ENCODE data around the gene HORMAD2. TPM values are rescaled to one million over a fixed set of nuclear protein-coding genes. Genes with fewer than 3 reads are reported as not detected.

The HORMAD2 gene
- total RNA-seq, 1 donor from 2014 or later = not detected

- peak; percentile 59 for DNase-seq (ENCODE audit: low read depth)
- H3K9ac ChIP-seq (ENCODE audit: low read length) = peak overlapping the region; percentile 90
Measured at GRCh38 chr22:30204742-30205111, 124.5 kb downstream of the HORMAD2 start.

GRCh38 chr22:30205281-30206115 lies 125.2 kb downstream of the HORMAD2 start:
- peak overlapping the region; percentile 90 for H3K9ac ChIP-seq (ENCODE audit: low read length)
- no peak overlapping the region for H3K4me3 ChIP-seq (ENCODE audit: insufficient read depth, low read depth, low read length)
- peaks cover 52% of the 10 kb centered on the region for H3K4me1 Mint-ChIP-seq (ENCODE audit: low read depth, unreplicated experiment)
- H3K79me2 ChIP-seq (ENCODE audit: insufficient read depth, low read length) = no peaks in the 10 kb centered on the region
- no peaks in the 10 kb centered on the region for H3K27me3 Mint-ChIP-seq (ENCODE audit: low read depth, unreplicated experiment)
- H3K36me3 Mint-ChIP-seq (ENCODE audit: low read depth, unreplicated experiment) = peaks cover 3% of the 10 kb centered on the region
- FAIRE-seq = peak; percentile 70
- no peaks in the 10 kb centered on the region for H3K36me3 ChIP-seq (ENCODE audit: insufficient read depth, low read length)
- H3K9me3 Mint-ChIP-seq (ENCODE audit: unreplicated experiment) = peaks cover 15% of the 10 kb centered on the region
- H3K4me2 ChIP-seq (ENCODE audit: low read length) = peak overlapping the region; percentile 57
- H2AFZ ChIP-seq (ENCODE audit: low read depth, low read length) = no peak overlapping the region
- peak; percentile 95 for DNase-seq (ENCODE audit: low read depth)
- no peaks in the 10 kb centered on the region for H3K27me3 ChIP-seq (ENCODE audit: insufficient read depth, low read length)
- H3K27ac ChIP-seq (ENCODE audit: low read depth, low read length) = peak overlapping the region; percentile 100
- peak overlapping the region; percentile 13 for H3K4me3 Mint-ChIP-seq (ENCODE audit: unreplicated experiment)
- H3K27ac Mint-ChIP-seq (ENCODE audit: unreplicated experiment) = peak overlapping the region; percentile 100
- peaks cover 63% of the 10 kb centered on the region for H3K4me1 ChIP-seq (ENCODE audit: insufficient read depth, low read length)
- no peaks in the 10 kb centered on the region for H4K20me1 ChIP-seq (ENCODE audit: insufficient read depth, low read length)
- peaks cover 8% of the 10 kb centered on the region for H3K9me3 ChIP-seq (ENCODE audit: insufficient read depth, low read depth, low read length)
- no peak for TF ChIP-seq EZH2 (IDR thresholded peaks at IDR 0.05; ENCODE audit: insufficient read depth, low read length)
- no peak for TF ChIP-seq CTCF (IDR thresholded peaks at IDR 0.05; ENCODE audit: insufficient read depth, low read depth, low read length)

More at GRCh38 chr22:30204742-30205111, 124.5 kb downstream of the HORMAD2 start:
- Mint-ChIP-seq H3K4me3 (ENCODE audit: unreplicated experiment) (no peak overlapping the region), H3K4me1 (ENCODE audit: low read depth, unreplicated experiment) (peaks cover 46% of the 10 kb centered on the region), H3K9me3 (ENCODE audit: unreplicated experiment) (peaks cover 15% of the 10 kb centered on the region), H3K36me3 (ENCODE audit: low read depth, unreplicated experiment) (peaks cover 3% of the 10 kb centered on the region), H3K27me3 (ENCODE audit: low read depth, unreplicated experiment) (no peaks in the 10 kb centered on the region), H3K27ac (ENCODE audit: unreplicated experiment) (peak overlapping the region; percentile 54)
- Histone ChIP-seq H3K27ac (ENCODE audit: low read depth, low read length) (peak overlapping the region; percentile 100), H3K36me3 (ENCODE audit: insufficient read depth, low read length) (no peaks in the 10 kb centered on the region), H4K20me1 (ENCODE audit: insufficient read depth, low read length) (no peaks in the 10 kb centered on the region), H3K9me3 (ENCODE audit: insufficient read depth, low read depth, low read length) (peaks cover 8% of the 10 kb centered on the region), H2AFZ (ENCODE audit: low read depth, low read length) (no peak overlapping the region), H3K4me2 (ENCODE audit: low read length) (no peak overlapping the region), H3K79me2 (ENCODE audit: insufficient read depth, low read length) (no peaks in the 10 kb centered on the region), H3K4me3 (ENCODE audit: insufficient read depth, low read depth, low read length) (no peak overlapping the region), H3K4me1 (ENCODE audit: insufficient read depth, low read length) (peaks cover 55% of the 10 kb centered on the region), H3K27me3 (ENCODE audit: insufficient read depth, low read length) (no peaks in the 10 kb centered on the region)
- no peak for FAIRE-seq
- TF ChIP-seq CTCF (IDR thresholded peaks at IDR 0.05; ENCODE audit: insufficient read depth, low read depth, low read length) = no peak
- TF ChIP-seq EZH2 (IDR thresholded peaks at IDR 0.05; ENCODE audit: insufficient read depth, low read length) = no peak

- Mint-ChIP-seq H3K36me3 (ENCODE audit: low read depth, unreplicated experiment) (no peaks in the 10 kb centered on the region), H3K27me3 (ENCODE audit: low read depth, unreplicated experiment) (no peaks in the 10 kb centered on the region), H3K4me1 (ENCODE audit: low read depth, unreplicated experiment) (peaks cover 58% of the 10 kb centered on the region), H3K4me3 (ENCODE audit: unreplicated experiment) (peak overlapping the region; percentile 64), H3K27ac (ENCODE audit: unreplicated experiment) (peak overlapping the region; percentile 100), H3K9me3 (ENCODE audit: unreplicated experiment) (peaks cover 8% of the 10 kb centered on the region)
- Histone ChIP-seq H3K9me3 (ENCODE audit: insufficient read depth, low read depth, low read length) (peaks cover 8% of the 10 kb centered on the region), H3K79me2 (ENCODE audit: insufficient read depth, low read length) (no peaks in the 10 kb centered on the region), H3K9ac (ENCODE audit: low read length) (peak overlapping the region; percentile 90), H3K27me3 (ENCODE audit: insufficient read depth, low read length) (no peaks in the 10 kb centered on the region), H2AFZ (ENCODE audit: low read depth, low read length) (no peak overlapping the region), H3K4me2 (ENCODE audit: low read length) (peak overlapping the region; percentile 57), H3K4me1 (ENCODE audit: insufficient read depth, low read length) (peaks cover 70% of the 10 kb centered on the region), H3K36me3 (ENCODE audit: insufficient read depth, low read length) (no peaks in the 10 kb centered on the region), H4K20me1 (ENCODE audit: insufficient read depth, low read length) (no peaks in the 10 kb centered on the region), H3K27ac (ENCODE audit: low read depth, low read length) (peak overlapping the region; percentile 100), H3K4me3 (ENCODE audit: insufficient read depth, low read depth, low read length) (no peak overlapping the region)
- TF ChIP-seq EZH2 (IDR thresholded peaks at IDR 0.05; ENCODE audit: insufficient read depth, low read length) (no peak), CTCF (IDR thresholded peaks at IDR 0.05; ENCODE audit: insufficient read depth, low read depth, low read length) (no peak)
- FAIRE-seq = peak; percentile 97
- peak; percentile 99 for DNase-seq (ENCODE audit: low read depth)
Measured at GRCh38 chr22:30206944-30207343, 126.7 kb downstream of the HORMAD2 start.
